Activated T-helper 1 cell treated with Interleukin-2 at 50 U/mL for 16 hours (primary cell): ENCODE data around the gene PMEL.
"Not testable (repeated sequence)": the region's sequence is repeated elsewhere in the genome, so short reads cannot be mapped to it uniquely, and the experiment has no call there.

ENCODE experiments used
- DNase-seq: peaks from one replicate; pipeline ENCODE4 v3.0.0-alpha.2; 2020; ENCODE audit warnings: low read depth

The PMEL gene

DNA sequence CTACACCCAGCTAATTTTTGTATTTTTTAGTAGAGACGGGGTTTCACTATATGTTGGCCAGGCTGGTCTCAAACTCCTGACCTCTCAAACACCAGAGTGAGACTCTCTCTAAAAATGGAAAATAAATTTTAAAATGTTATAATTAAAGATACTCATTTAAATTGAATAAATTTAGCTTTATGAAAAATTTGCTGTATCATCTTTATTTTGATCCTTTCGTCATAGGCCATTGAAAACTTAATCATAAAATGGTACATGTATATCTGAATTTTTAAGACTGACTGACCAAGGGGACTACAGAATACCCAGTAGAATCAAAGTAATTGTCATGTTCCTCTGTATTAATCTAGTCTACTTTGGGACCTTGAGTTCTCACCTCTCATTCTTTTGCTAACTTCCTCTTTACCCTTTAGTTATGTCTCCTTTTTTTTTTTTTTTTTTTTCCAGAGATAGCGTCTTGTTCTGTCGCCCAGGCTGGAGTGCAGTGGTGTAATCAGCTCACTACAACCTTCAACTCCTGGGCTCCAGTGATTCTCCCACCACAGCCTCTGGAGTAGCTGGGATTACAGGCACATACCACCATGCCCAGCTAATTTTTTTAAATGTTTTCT is 17.5 kb upstream of the PMEL start:
- no peak for DNase-seq

DNA sequence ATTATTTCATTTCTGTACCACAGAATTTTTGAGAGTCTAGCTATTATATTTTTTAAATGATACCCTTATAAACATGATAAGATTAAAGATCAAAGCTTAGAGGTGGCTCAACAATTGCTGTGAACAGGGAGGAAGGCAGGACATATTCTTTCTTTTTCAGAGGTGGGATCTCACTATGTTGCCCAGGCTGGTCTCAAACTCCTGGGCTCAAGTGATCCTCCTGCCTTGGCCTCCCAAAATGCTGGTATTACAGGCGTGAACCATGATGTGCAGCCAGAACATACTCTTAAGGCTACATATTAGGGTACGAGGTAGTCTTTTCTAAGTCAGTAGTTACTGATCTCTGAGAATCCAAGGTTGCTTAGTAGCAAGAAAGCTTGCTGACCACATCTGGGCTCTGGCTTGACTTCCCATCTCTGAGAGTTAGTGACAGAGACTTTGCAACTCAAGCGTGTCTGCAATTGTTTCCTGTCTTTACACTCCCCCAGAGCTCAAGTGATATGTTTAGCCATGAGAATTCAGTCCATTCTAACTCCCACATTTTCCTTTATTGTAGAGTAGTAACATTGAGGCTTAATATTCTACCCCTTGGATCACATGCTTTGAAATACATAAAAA is 16.6 kb upstream of the PMEL start:
- DNase-seq = no peak

DNA sequence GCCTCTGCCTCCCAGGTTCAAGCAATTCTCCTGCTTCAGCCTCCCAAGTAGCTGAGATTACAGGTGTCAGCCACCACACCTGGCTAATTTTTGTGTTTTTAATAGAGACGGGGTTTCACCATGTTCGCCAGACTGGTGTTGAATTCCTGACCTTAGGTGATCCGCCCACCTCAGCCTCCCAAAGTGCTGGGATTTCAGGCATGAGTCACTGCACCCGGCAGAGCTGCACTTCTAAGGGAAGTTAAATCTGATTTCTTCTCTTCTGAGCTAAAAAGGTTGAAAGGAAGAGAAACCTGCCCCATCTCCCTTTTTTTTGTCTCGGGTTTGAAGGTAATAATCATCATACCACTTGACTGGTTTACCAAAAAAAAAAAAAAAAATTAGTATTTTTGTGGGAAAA is 16.0 kb upstream of the PMEL start:
- DNase-seq = not testable (repeated sequence)

DNA sequence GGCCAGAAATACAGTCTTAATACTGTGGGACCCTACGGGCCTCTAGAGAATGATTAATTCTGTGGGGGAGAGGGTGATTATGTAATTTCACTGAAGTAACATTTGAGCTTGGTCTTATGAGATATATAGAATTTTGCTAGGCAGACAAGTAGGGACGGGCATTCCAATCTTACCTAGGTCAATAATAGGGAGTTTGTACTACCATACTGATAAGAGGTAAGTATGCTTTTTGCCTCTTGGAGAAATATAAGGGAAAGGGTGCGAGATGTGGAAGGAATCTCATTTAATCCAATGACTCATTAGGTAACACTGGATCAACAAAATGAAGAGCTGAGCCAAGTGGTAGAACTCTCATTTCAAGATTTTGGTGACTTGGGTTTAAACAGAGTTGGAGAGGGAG is 13.2 kb upstream of the PMEL start:
- DNase-seq = no peak

DNA sequence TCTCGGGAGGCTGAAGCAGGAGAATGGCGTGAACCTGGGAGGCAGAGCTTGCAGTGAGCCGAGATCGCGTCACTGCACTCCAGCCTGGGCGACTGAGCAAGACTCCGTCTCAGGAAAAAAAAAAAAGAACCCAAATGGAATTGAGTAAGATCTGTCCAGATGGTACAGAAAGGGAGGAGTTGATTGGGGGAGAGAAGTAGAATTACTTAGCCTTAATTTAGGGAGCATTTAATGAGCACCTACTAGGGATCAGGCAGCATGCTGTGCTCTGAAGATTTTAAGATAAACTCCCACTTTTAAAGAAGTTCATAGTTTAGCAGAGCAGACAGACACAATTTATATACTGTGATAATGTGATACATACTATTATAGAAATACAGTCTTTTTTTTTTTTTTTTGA is 12.6 kb upstream of the PMEL start:
- no peak for DNase-seq

DNA sequence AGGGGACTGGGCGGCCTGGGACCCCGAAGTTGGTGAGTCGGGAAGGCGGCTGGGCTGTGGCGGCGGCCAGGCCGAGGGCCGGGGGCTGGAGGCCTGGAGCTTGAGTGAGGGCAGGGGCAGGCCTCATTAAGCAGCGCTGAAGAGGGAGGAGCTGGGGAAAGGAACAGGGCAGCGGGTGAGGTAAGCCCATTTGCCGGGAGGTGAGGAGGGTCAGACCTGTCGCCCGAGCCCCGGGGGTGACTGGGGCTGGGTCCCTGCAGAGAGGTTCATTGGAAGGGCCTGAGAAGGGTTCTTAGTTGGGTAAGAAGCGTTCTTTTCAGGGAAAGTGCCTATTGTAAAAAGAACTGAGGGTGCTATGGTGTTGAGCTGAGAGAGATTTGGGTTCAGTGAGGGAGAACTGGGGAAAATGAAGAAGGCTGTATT is 8.5 kb upstream of the PMEL start:
- DNase-seq = no peak

DNA sequence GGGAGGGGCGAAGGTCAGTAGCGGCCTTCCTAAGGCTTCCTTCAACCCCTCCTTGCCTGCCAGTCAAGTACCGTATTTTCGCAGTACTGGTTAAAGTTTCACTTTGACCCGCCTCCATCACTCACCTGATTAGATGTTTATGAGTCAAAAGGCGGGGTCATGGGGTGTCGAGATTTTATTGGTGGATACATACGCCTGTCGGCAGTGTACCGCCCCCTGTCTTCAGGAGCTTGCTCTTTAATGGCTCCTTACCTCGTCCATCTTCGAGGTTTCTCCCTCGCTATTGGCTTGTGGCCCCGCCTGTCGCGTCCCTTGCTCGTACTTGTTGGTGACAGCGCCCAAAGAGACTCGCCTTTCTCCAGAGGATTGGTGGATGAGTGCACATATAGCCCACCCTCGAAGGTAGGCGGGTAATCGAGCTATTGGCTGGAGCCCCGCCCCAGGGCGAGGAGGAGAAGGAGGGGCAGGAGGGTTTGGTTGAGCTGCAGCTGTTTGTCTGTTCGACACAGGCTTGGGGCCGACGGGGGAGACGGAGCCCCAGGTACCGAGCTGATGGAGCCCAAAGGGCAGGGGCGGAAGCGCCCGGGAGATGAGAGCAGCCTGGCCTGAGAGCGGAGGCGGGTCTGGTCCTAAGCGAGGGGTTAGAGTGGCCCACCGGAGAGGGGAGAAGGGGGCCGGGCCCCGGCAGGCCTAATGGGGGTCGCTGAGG is 7.9 kb upstream of the PMEL start, which contains the start of gene RAB5B:
Gene RAB5B, plus strand, starts transcription at position 480 of the 709 bp plus-strand sequence. CDS start 12,883 bp downstream, outside the sequence.
- peak; percentile 95 for DNase-seq

DNA sequence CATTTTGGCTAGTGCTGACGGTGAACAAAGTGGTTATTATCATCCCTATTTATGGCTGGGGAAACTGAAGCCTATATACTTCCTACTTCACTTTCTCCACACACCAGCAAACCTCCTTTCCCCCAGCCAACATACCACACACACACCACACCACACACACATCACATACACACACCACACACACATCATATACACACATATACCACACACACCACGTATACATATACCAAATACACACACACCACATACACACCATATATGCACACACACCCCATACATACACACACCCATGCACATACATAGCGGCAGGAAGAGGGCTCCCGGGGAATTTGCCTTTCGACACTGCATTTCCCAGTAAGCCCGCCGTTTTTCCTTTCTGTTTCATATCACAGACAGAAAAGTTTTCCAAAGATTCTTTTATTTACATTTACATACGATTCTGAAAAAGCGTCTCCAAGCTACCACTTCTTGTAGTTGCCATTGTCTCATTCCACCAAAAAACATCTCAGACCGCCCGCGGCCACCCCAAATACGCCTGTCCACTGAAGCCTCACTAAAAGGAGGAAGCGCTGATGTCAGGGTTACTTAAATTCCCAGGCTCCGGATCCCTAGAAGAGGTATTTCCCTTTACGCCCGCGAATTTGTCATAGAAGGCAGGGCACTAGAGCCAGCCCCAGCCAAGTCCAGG is 7.2 kb upstream of the PMEL start:
- DNase-seq = no peak

DNA sequence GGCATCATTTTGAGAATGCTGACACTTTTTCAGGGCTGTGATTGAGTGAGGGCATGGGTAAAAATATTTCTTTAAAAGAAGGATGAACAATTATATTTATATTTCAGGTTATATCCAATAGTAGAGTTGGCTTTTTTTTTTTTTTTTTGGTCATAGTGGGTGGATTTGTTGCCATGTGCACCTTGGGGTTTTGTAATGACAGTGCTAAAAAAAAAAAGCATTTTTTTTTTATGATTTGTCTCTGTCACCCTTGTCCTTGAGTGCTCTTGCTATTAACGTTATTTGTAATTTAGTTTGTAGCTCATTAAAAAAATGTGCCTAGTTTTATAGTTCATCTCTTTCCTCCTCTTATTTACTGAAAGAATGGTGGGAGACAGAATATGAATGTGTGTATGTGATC is 6.6 kb upstream of the PMEL start:
- DNase-seq = no peak

DNA sequence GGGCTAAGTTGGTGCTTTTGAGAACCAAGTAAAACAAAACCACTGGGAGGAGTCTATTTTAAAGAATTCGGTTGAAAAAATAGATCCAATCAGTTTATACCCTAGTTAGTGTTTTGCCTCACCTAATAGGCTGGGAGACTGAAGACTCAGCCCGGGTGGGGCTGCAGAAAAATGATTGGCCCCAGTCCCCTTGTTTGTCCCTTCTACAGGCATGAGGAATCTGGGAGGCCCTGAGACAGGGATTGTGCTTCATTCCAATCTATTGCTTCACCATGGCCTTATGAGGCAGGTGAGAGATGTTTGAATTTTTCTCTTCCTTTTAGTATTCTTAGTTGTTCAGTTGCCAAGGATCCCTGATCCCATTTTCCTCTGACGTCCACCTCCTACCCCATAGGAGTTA is 6.2 kb upstream of the PMEL start:
- DNase-seq = no peak

DNA sequence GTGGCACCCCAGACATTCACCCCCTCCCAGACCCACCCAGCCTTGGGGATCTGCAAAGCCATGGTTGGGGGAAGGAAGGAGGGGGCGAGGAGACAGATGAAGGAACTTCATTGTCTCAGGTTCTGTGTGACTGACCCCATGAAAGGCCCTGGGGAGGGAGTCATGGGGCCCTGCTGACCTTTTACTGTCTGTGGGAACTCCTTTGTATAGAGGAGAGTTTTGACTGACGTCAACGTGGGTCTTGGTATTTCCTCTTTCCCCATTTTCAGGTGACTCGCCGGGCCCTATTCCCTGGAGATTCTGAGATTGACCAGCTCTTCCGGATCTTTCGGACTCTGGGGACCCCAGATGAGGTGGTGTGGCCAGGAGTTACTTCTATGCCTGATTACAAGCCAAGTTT is 4.9 kb upstream of the PMEL start:
- no peak for DNase-seq

DNA sequence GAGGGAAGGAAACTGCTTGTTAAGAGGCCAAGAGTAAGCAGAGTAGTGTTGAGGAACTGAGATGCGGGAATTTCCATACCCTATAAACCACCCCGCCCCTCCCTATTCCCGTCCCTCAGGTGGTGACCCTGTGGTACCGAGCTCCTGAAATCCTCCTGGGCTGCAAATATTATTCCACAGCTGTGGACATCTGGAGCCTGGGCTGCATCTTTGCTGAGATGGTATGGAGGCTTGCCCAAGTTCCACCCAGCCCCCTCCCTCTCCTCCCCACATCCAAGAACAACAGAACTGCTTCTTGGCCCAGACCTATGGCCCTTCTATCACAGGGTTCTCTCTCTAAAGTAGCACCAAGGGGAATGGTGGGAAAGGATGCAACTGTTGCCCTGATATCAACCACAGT is 3.5 kb upstream of the PMEL start:
- no peak for DNase-seq

DNA sequence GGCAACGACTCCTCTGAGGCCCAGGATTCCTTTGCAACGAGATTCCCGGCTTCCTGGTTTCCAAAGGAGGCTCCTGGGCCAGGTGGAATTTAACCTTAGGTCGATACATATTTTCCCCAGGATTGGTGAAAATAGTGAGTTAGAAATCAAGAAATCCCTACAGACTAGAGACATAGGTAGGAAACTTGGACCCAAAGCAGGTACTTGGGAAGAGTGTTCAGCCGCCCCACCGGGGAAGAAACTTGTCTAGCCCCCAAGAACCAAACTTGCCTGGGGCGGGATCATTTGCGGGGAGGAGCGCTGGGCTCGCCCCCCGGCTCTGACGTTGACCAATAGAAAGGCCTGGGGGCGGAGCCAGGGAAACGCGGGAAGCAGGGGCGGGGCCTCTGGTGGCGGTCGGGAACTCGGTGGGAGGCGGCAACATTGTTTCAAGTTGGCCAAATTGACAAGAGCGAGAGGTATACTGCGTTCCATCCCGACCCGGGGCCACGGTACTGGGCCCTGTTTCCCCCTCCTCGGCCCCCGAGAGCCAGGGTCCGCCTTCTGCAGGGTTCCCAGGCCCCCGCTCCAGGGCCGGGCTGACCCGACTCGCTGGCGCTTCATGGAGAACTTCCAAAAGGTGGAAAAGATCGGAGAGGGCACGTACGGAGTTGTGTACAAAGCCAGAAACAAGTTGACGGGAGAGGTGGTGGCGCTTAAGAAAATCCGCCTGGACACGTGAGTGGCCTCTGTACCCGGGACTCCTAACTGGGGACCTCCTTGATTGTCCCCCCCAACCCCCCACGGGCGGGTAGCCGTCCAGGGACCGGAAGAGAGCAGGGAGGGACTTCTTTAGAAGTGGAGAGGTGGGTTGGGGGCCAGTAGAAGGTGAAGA is 803 bp upstream of the PMEL start, which contains the start of gene CDK2:
Gene CDK2, plus strand, starts transcription at position 423 of the 874 bp plus-strand sequence. Its CDS starts 179 bp downstream, at position 602.
- DNase-seq = peak; percentile 78

DNA sequence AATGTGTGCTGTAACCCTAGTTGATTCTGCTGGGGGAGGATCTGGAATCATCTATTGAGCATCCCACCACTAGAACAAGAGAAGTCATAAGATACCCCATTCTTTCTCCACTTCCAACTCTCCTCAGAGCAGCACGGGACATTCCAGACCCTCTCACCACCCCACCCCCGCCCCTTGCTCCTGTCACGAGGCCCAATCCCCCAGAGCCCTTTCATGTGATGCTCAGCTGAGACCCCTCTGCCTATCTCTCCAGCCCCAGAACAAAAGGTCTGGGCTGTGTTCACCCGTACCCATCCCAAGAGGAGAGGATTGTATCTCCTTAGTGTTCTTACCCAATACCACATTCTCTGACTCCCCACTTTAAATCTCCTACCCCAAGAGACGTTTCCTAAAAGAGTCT is 602 bp downstream of the PMEL start:
- DNase-seq = no peak

DNA sequence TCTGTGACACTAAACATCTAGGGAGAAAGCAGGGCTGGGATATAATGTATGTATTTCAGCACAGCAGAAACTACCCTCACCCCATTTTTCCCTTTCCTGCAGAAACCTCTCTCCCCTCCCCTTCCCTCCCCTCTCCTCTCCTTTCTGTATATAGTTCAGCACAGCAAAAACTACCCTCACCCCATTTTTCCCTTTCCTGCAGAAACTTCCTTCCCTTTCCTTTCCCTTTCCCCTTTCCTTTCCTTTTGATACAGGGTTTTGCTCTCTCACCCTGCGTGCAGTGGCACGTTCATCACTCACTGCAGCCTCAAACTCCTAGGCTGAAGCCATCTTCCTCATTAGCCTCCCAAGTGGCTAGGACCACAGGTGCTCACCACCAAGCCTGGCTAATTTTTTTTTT is 2.1 kb downstream of the PMEL start:
- no peak for DNase-seq

DNA sequence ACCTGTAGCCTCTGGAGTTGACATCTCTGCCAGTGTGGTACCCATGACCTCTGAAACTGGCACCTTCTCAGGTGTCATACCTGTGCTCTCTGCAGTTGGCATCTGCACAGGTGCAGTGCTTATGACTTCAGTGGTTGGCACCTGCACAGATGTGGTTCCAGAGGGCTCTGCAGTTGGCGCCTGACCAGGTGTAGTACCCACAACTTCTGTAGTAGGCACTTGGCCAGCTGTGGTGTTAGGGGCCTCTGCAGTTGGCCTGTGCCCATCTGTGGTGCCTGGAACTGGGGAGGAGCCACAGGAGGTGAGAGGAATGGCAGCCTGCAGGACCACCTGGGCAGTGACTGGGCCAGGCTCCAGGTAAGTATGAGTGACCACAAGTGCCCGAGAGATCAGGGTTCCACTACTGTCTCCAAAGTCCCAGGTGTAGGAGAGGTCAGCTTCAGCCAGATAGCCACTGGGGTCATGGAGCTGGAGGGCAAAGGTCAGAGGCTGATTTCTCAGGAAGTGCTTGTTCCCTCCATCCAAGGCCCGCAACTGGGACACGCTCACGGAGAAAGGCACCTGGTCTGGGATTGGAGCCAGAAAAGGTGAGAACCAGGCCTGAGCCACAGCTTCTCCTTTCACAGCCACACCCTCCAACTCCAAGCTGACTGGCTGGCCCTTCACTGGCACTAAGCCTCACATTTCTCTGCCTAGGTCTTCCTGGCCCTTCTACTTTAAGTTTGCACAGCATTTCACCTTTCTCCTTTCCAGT is 8.6 kb downstream of the PMEL start:
- no peak for DNase-seq

DNA sequence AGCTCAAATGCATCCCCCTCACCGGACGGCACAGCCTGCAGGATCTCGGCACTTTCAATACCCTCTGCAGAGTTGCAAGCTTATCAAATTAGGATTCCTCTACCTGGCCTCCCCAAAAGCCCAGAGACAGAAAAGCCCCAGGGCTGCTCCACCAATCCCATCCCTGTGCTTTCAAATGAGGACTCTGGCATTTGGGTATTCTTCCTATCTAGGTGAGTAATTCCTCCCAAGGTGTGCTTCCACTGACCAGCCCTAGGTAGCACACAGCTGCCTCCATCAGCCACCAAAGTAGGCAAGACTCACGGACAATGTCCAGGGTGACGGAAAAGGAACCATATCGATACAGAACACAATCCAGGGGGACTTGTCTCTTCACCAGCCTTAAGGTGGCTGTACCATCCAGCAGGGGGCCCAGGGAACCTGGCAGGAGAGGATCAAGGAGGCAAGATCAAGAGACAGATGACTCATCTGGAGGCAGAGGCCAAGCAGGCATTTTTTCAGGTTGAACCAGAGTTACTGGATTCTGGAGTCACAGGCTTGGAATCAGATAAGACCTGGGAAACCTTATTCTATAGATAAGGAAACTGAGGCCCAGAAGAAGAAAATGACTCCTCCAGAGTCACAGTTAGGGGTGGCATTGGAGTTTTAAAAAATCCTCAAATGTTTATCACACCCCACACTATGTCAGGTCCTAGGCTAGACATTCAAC is 9.9 kb downstream of the PMEL start:
- no peak for DNase-seq

DNA sequence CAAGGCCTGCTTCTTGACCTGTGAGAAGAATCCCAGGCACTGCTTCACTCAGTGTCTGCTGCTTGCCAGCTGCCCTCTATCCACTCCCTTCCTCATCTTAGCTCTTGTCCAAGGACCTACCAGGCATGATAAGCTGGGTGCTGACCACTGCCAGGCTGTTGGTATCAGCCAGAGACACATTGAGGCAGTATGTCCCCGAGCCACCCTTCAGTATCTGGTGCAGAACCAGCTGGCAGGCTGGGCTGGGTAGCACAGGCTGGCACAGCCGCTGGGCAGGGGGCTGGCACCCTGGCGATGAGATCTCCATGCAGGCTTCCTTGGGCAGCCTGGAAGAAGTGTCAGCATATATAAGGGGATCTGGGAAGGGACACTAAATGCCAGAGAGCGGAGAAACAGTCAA is 10.5 kb downstream of the PMEL start:
- DNase-seq = no peak

DNA sequence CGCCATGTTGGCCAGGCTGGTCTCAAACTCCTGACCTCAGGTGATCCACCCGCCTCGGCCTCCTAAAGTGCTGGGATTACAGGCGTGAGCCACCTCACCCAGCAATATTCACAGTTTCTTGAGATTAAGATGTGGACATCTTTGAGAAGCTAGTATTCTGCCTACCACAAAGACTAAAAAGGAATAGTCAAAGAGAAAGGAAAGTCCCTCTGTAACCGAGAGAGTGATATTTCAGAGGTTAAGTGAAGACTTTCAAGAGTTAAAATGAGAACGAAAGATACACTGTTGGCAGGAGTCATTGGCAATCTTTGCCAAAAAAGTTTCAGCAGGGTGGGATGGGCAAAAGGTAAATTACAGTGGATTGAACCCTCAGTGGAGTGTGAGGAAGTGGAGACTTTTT is 19.3 kb downstream of the PMEL start:
- DNase-seq = no peak

DNA sequence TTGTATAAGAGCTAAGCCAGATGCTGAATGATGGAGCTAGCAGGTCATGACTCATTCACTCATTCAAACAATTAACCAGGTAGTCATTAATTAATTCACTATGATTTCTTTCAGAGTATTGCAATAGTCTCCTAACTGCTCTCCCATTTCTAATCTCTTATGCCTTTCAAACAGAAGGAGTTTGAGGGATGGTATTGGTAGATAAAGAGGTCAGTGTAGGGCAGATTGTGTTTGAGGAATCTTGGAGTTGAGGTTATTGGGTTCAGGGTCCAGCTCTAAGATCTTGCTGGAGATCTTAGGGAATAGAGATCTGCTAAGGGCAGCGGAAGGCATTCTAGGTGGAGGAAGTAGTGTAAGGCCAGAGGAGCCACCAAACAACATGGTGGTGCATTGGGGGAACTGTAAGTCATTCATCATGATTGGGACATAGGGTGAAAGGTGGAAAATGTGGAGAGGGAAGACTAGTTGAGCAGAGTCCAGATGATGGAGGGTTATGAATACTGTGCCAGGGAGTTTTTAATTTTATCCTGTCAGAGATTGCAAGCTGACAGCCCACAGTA is 23.2 kb downstream of the PMEL start:
- no peak for DNase-seq
